Activated CD4-positive, alpha-beta memory T cell treated with anti-CD3 and anti-CD28 coated beads for 36 hours (primary cell): ENCODE measurements around the gene RPL23. TPM values are rescaled to one million over a fixed set of nuclear protein-coding genes. Genes with fewer than 3 reads are reported as not detected.

Experiments used
- CTCF ChIA-PET: fragments of 350-600 bp; sonication (Branson Sonifier 250); formaldehyde crosslinking; loops from one replicate; lab custom pipeline; 2021; ENCODE audit warnings: antibody characterized with exemption, inconsistent platforms; lab: Charles Lee
- POLR2A ChIA-PET: fragments of 350-600 bp; sonication (Branson Sonifier 250); formaldehyde crosslinking; loops from one replicate; lab custom pipeline; 2021; ENCODE audit warnings: antibody characterized with exemption; lab: Charles Lee
- DNase-seq: peaks from one replicate; pipeline ENCODE4 v3.0.0-alpha.2; 2020
- H3K27ac Mint-ChIP-seq: one replicate; pipeline ENCODE4 v1.8.0; 2021; ENCODE audit warnings: mixed read lengths
- H3K27me3 Mint-ChIP-seq: one replicate; pipeline ENCODE4 v1.8.0; 2021; ENCODE audit warnings: mixed read lengths
- H3K36me3 Mint-ChIP-seq: one replicate; pipeline ENCODE4 v1.8.0; 2021; ENCODE audit warnings: mixed read lengths
- H3K4me1 Mint-ChIP-seq: one replicate; pipeline ENCODE4 v1.8.0; 2021; ENCODE audit warnings: low read depth, mixed read lengths
- H3K4me3 Mint-ChIP-seq: one replicate; pipeline ENCODE4 v1.8.0; 2021; ENCODE audit warnings: mild to moderate bottlenecking, mixed read lengths
- H3K9me3 Mint-ChIP-seq: one replicate; pipeline ENCODE4 v1.8.0; 2021; ENCODE audit warnings: mixed read lengths
- intact Hi-C: fragments of 100-400 bp; cut with micrococcal nuclease; formaldehyde crosslinking; loops from one replicate; pipeline ENCODE4 v1.15.1; 2023
- total RNA-seq, 2 experiments: library from RNA; stranded (reverse); gene quantifications; one replicate each; pipeline ENCODE4 v1.2.3, GENCODE V29; 2021

The RPL23 gene
- total RNA-seq, 2 experiments from 2014 or later = 1,774 to 1,791 TPM

- no peaks in the 10 kb centered on the region for H3K27me3 Mint-ChIP-seq
- H3K9me3 Mint-ChIP-seq = no peaks in the 10 kb centered on the region
- POLR2A ChIA-PET = interaction anchor here (0.8 to 1.0 kb wide), 2 partner anchors 10 to 40 kb away, joined by 3 read pairs; partner anchors contain the start of gene RPL23
- no peak overlapping the region for H3K4me3 Mint-ChIP-seq
- intact Hi-C loops = loop anchor here (1.0 to 10.0 kb wide), 2 partner anchors 22 to 51 kb away; no protein-coding TSS in a partner anchor
- CTCF ChIA-PET = interaction anchor here (0.7 to 1.7 kb wide), 5 partner anchors 20 to 260 kb away, joined by 3 to 7 read pairs (median 4); no protein-coding TSS in a partner anchor
- peaks cover 88% of the 10 kb centered on the region for H3K4me1 Mint-ChIP-seq
- DNase-seq = peak; percentile 73
- H3K36me3 Mint-ChIP-seq = peaks cover 30% of the 10 kb centered on the region
- H3K27ac Mint-ChIP-seq = peak overlapping the region; percentile 64
These were observed 40.1 kb upstream of the RPL23 start for GRCh38 chr17:38893607-38894006.

- Mint-ChIP-seq H3K4me3 (no peak overlapping the region), H3K36me3 (peaks cover 31% of the 10 kb centered on the region), H3K27ac (peak overlapping the region; percentile 66), H3K9me3 (no peaks in the 10 kb centered on the region), H3K27me3 (no peaks in the 10 kb centered on the region), H3K4me1 (peaks cover 88% of the 10 kb centered on the region)
- intact Hi-C loops = loop anchor here (1.0 to 10.0 kb wide), 2 partner anchors 22 to 52 kb away; no protein-coding TSS in a partner anchor
- no peak for DNase-seq
- POLR2A ChIA-PET = interaction anchor here (0.6 to 1.0 kb wide), 3 partner anchors 10 to 39 kb away, joined by 3 read pairs; partner anchors contain the start of genes LASP1 and RPL23
- CTCF ChIA-PET = interaction anchor here (1.1 to 1.7 kb wide), 2 partner anchors 22 to 90 kb away, joined by 6 to 7 read pairs; no protein-coding TSS in a partner anchor
These were observed 39.6 kb upstream of the RPL23 start for GRCh38 chr17:38893113-38893512.

GRCh38 chr17:38892620-38893019 lies 39.1 kb upstream of the RPL23 start:
- intact Hi-C loops = loop anchor here (1.0 to 10.0 kb wide), 2 partner anchors 21 to 52 kb away; no protein-coding TSS in a partner anchor
- ChIA-PET CTCF (interaction anchor here (1.0 kb wide), 1 partner anchor 12 kb away, joined by 5 read pairs; no protein-coding TSS in a partner anchor), POLR2A (interaction anchor here (0.6 kb wide), 1 partner anchor 22 kb away, joined by 3 read pairs; the partner anchor contains the start of gene LASP1)
- no peak for DNase-seq
- Mint-ChIP-seq H3K9me3 (no peaks in the 10 kb centered on the region), H3K4me3 (no peak overlapping the region), H3K27me3 (no peaks in the 10 kb centered on the region), H3K27ac (peak overlapping the region; percentile 66), H3K36me3 (peaks cover 27% of the 10 kb centered on the region), H3K4me1 (peaks cover 84% of the 10 kb centered on the region)

GRCh38 chr17:38892083-38892482 lies 38.6 kb upstream of the RPL23 start:
- Mint-ChIP-seq H3K36me3 (peaks cover 22% of the 10 kb centered on the region), H3K4me3 (no peak overlapping the region), H3K4me1 (peaks cover 84% of the 10 kb centered on the region), H3K9me3 (no peaks in the 10 kb centered on the region), H3K27ac (peak overlapping the region; percentile 84), H3K27me3 (no peaks in the 10 kb centered on the region)
- intact Hi-C loops = loop anchor here (10.0 kb wide), 1 partner anchor 53 kb away; no protein-coding TSS in a partner anchor
- CTCF ChIA-PET = interaction anchor here (1.0 kb wide), 2 partner anchors 11 to 91 kb away, joined by 3 to 5 read pairs; no protein-coding TSS in a partner anchor
- POLR2A ChIA-PET = no interaction called here
- DNase-seq = peak; percentile 45

GRCh38 chr17:38891441-38891840 lies 37.9 kb upstream of the RPL23 start:
- H3K27me3 Mint-ChIP-seq = no peaks in the 10 kb centered on the region
- H3K4me3 Mint-ChIP-seq = no peak overlapping the region
- intact Hi-C loops = loop anchor here (10.0 kb wide), 1 partner anchor 53 kb away; no protein-coding TSS in a partner anchor
- no peak for DNase-seq
- POLR2A ChIA-PET = interaction anchor here (0.6 kb wide), 1 partner anchor 21 kb away, joined by 3 read pairs; the partner anchor contains the start of gene LASP1
- no peaks in the 10 kb centered on the region for H3K9me3 Mint-ChIP-seq
- peak overlapping the region; percentile 84 for H3K27ac Mint-ChIP-seq
- CTCF ChIA-PET = interaction anchor here (0.7 to 1.0 kb wide), 3 partner anchors 11 to 92 kb away, joined by 3 to 5 read pairs (median 3); partner anchors contain the start of gene LASP1NB
- H3K36me3 Mint-ChIP-seq = peaks cover 19% of the 10 kb centered on the region
- H3K4me1 Mint-ChIP-seq = peaks cover 84% of the 10 kb centered on the region

GRCh38 chr17:38890410-38890746 lies 36.9 kb upstream of the RPL23 start:
- no peaks in the 10 kb centered on the region for H3K9me3 Mint-ChIP-seq
- CTCF ChIA-PET = interaction anchor here (1.5 kb wide), 1 partner anchor 155 kb away, joined by 4 read pairs; no protein-coding TSS in a partner anchor
- POLR2A ChIA-PET = no interaction called here
- H3K4me1 Mint-ChIP-seq = peaks cover 85% of the 10 kb centered on the region
- no peak overlapping the region for H3K4me3 Mint-ChIP-seq
- peaks cover 19% of the 10 kb centered on the region for H3K36me3 Mint-ChIP-seq
- H3K27me3 Mint-ChIP-seq = no peaks in the 10 kb centered on the region
- H3K27ac Mint-ChIP-seq = peak overlapping the region; percentile 84
- no peak for DNase-seq
- intact Hi-C loops = loop anchor here (10.0 kb wide), 1 partner anchor 54 kb away; no protein-coding TSS in a partner anchor

- intact Hi-C loops = loop anchor here (10.0 kb wide), 1 partner anchor 55 kb away; no protein-coding TSS in a partner anchor
- peak overlapping the region; percentile 84 for H3K27ac Mint-ChIP-seq
- ChIA-PET POLR2A (no interaction called here), CTCF (interaction anchor here (1.5 kb wide), 1 partner anchor 155 kb away, joined by 4 read pairs; no protein-coding TSS in a partner anchor)
- no peaks in the 10 kb centered on the region for H3K27me3 Mint-ChIP-seq
- no peaks in the 10 kb centered on the region for H3K9me3 Mint-ChIP-seq
- peaks cover 20% of the 10 kb centered on the region for H3K36me3 Mint-ChIP-seq
- H3K4me3 Mint-ChIP-seq = no peak overlapping the region
- H3K4me1 Mint-ChIP-seq = peaks cover 90% of the 10 kb centered on the region
- DNase-seq = no peak
These were observed 36.4 kb upstream of the RPL23 start for GRCh38 chr17:38889745-38890409.

GRCh38 chr17:38888842-38889241 lies 35.3 kb upstream of the RPL23 start:
- Mint-ChIP-seq H3K4me3 (no peak overlapping the region), H3K4me1 (peaks cover 89% of the 10 kb centered on the region), H3K27me3 (no peaks in the 10 kb centered on the region), H3K27ac (peak overlapping the region; percentile 15), H3K9me3 (no peaks in the 10 kb centered on the region), H3K36me3 (peaks cover 23% of the 10 kb centered on the region)
- ChIA-PET POLR2A (no interaction called here), CTCF (interaction anchor here (1.5 kb wide), 1 partner anchor 154 kb away, joined by 4 read pairs; no protein-coding TSS in a partner anchor)
- DNase-seq = no peak
- intact Hi-C loops = no loop called here

GRCh38 chr17:38886643-38887010 lies 33.1 kb upstream of the RPL23 start:
- CTCF ChIA-PET = interaction anchor here (0.7 to 3.0 kb wide), 3 partner anchors 12 to 268 kb away, joined by 3 to 11 read pairs (median 3); no protein-coding TSS in a partner anchor
- H3K9me3 Mint-ChIP-seq = no peaks in the 10 kb centered on the region

GRCh38 chr17:38885728-38886642 lies 32.5 kb upstream of the RPL23 start:
- no peak overlapping the region for H3K4me3 Mint-ChIP-seq
- no peak for DNase-seq
- H3K27me3 Mint-ChIP-seq = no peaks in the 10 kb centered on the region
- intact Hi-C loops = no loop called here
- ChIA-PET CTCF (interaction anchor here (0.7 to 3.0 kb wide), 3 partner anchors 13 to 268 kb away, joined by 3 to 11 read pairs (median 3); no protein-coding TSS in a partner anchor), POLR2A (interaction anchor here (0.9 to 1.8 kb wide), 4 partner anchors 13 to 83 kb away, joined by 3 to 5 read pairs (median 3); partner anchors contain the start of gene RPL23)
- H3K4me1 Mint-ChIP-seq = peaks cover 88% of the 10 kb centered on the region
- peak overlapping the region; percentile 49 for H3K27ac Mint-ChIP-seq
- no peaks in the 10 kb centered on the region for H3K9me3 Mint-ChIP-seq
- H3K36me3 Mint-ChIP-seq = peaks cover 32% of the 10 kb centered on the region

More at GRCh38 chr17:38886643-38887010, 33.1 kb upstream of the RPL23 start:
- H3K27ac Mint-ChIP-seq = peak overlapping the region; percentile 49
- no peak for DNase-seq
- no peaks in the 10 kb centered on the region for H3K27me3 Mint-ChIP-seq
- intact Hi-C loops = no loop called here
- H3K4me3 Mint-ChIP-seq = no peak overlapping the region
- H3K4me1 Mint-ChIP-seq = peaks cover 88% of the 10 kb centered on the region
- H3K36me3 Mint-ChIP-seq = peaks cover 28% of the 10 kb centered on the region
- POLR2A ChIA-PET = interaction anchor here (0.9 to 1.8 kb wide), 3 partner anchors 12 to 33 kb away, joined by 3 to 5 read pairs (median 4); partner anchors contain the start of genes LASP1 and RPL23
